GM19193 (cell line): ENCODE measurements around the gene ANKRD18A.

Experiments used
- POLR2A ChIP-seq: IDR thresholded peaks from 4 replicates; pipeline ENCODE4 v1.6.1; 2011; ENCODE audit not compliant: insufficient read depth, insufficient read length; ENCODE audit errors: extremely low read depth

The ANKRD18A gene

GRCh38 chr9:38620483-38621433 lies at the start of gene ANKRD18A:
Gene ANKRD18A, minus strand, starts transcription at chr9:38620596. Its CDS starts 311 bp downstream, at chr9:38620285.
- TF ChIP-seq POLR2A, result peak; percentile 22

GRCh38 chr9:38668791-38669466 lies 48.5 kb upstream of the ANKRD18A start:
- TF ChIP-seq POLR2A, result no peak

- TF ChIP-seq POLR2A, result no peak
These were observed 42.6 kb upstream of the ANKRD18A start for GRCh38 chr9:38662763-38663593.

- TF ChIP-seq POLR2A, result no peak
These were observed 39.1 kb upstream of the ANKRD18A start for GRCh38 chr9:38659538-38659937.

- TF ChIP-seq POLR2A, result no peak
These were observed 36.5 kb upstream of the ANKRD18A start for GRCh38 chr9:38656896-38657295.

- no peak for TF ChIP-seq POLR2A
These were observed 32.1 kb upstream of the ANKRD18A start for GRCh38 chr9:38652486-38652885.

- no peak for TF ChIP-seq POLR2A
These were observed 31.6 kb upstream of the ANKRD18A start for GRCh38 chr9:38652044-38652443.

GRCh38 chr9:38651400-38652042 lies 31.1 kb upstream of the ANKRD18A start:
- no peak for TF ChIP-seq POLR2A

- no peak for TF ChIP-seq POLR2A
These were observed 30.2 kb upstream of the ANKRD18A start for GRCh38 chr9:38650564-38650963.

GRCh38 chr9:38649731-38650363 lies 29.5 kb upstream of the ANKRD18A start:
- TF ChIP-seq POLR2A, result no peak

GRCh38 chr9:38644601-38645000 lies 24.2 kb upstream of the ANKRD18A start:
- no peak for TF ChIP-seq POLR2A

GRCh38 chr9:38643815-38644173 lies 23.4 kb upstream of the ANKRD18A start:
- TF ChIP-seq POLR2A, result no peak

GRCh38 chr9:38642951-38643814 lies 22.8 kb upstream of the ANKRD18A start:
- no peak for TF ChIP-seq POLR2A

GRCh38 chr9:38641985-38642864 lies 21.8 kb upstream of the ANKRD18A start:
- no peak for TF ChIP-seq POLR2A
